ENCODE data around the gene DNAH17. TPM values are rescaled to one million over a fixed set of nuclear protein-coding genes. Genes with fewer than 3 reads are reported as not detected.

DNAH17 gene
- total RNA-seq, 4 donors from 2014 or later = under 0.01 TPM; not detected in 2

DNA sequence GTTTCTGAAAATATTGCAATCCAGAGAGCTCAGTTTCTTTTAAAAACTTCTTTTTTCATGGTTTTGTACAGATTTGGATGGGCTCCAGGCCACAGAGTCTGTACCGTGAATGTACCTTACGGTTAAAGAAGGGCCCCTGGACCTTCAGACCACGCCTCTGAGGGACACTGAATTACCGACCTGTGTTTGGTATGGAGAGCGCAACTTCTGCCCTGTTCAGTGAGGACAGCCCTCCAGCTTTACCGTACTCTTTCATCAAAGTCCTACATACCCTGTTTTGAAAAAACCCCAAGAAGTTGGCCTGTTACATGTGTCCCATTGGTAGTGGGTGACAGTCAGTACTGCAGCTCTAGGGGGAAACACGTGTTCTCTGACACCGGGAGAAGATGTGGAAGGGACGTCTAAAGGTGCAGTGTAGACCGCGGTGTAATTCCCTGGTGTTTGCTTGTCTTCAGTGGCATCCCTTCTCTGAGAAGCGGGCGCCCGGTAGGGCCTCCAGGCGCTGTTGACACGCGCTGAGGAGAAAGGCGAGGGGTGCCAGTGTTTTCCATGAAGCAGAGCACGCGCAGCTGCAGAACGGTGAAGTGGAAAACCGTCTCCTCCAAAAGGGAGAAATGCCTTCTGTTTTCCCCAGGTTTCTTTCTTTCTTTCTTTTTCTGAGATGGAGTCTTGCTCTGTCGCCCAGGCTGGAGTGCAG lies 192.6 kb downstream of the DNAH17 start:
- Histone ChIP-seq H3K9me3 (no peaks in the 10 kb centered on the region), H3K27ac (peak overlapping the region; percentile 45 to 83 (median 70)), H3K4me1 (peaks cover 0 to 95% (median 61%) of the 10 kb centered on the region in 4 donors), H3K36me3 (peaks cover 0 to 4% (median 0%) of the 10 kb centered on the region in 3 donors), H3K27me3 (no peaks in the 10 kb centered on the region), H3K4me3 (no peak overlapping the region)
- TF ChIP-seq POLR2A (IDR thresholded peaks at IDR 0.05) = no peak
- TF ChIP-seq, protein P1, sequence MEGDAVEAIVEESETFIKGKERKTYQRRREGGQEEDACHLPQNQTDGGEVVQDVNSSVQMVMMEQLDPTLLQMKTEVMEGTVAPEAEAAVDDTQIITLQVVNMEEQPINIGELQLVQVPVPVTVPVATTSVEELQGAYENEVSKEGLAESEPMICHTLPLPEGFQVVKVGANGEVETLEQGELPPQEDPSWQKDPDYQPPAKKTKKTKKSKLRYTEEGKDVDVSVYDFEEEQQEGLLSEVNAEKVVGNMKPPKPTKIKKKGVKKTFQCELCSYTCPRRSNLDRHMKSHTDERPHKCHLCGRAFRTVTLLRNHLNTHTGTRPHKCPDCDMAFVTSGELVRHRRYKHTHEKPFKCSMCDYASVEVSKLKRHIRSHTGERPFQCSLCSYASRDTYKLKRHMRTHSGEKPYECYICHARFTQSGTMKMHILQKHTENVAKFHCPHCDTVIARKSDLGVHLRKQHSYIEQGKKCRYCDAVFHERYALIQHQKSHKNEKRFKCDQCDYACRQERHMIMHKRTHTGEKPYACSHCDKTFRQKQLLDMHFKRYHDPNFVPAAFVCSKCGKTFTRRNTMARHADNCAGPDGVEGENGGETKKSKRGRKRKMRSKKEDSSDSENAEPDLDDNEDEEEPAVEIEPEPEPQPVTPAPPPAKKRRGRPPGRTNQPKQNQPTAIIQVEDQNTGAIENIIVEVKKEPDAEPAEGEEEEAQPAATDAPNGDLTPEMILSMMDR (IDR thresholded peaks at IDR 0.05) = no peak
- no peak for TF ChIP-seq EP300 (IDR thresholded peaks at IDR 0.05)
- WGBS, 2 donors = 82 to 85% methylated on average over 23 of the region's 23 CpGs
- DNase-seq (ENCODE audit: low spot score in 2 of 2) = no peak

DNA sequence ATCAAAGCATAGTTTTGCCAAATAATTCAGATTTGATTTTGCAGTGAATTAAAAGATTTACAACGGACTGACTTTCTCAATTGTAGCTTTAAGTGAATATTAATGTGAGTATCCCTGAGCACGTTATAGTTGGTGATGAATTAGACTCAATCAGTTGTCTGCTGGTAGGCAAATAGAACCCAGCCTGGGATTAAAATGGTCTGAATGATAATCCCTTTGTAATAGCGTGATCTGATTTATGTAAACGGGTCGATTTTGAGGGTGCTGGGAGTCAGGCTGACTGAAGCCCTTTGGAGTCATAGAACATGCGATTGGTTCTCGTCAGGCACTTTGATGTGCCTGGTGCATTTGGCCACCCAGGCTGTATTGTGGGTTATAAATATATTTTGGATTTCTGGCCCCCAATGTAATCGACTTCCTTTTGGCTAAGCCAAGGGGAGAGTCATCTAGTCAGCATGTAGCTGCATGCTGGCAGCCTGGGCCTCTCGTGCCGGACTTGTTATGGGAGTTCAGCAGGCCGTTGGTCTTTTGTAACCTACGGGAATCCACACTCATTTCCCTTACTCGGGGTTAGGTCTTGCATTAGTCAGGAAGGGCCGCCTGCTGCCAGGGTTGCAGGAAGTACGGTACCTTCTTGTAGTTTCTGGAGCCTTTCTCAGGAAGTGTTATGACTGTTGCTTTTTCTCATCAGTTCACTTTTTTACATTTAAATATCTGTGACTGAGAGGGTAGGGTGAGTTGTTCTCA lies 193.3 kb downstream of the DNAH17 start:
- Histone ChIP-seq H3K27ac (peak overlapping the region; percentile 45 to 83 (median 75)), H3K9me3 (no peaks in the 10 kb centered on the region), H3K4me1 (peaks cover 0 to 95% (median 68%) of the 10 kb centered on the region in 4 donors), H3K36me3 (peaks cover 0 to 4% (median 0%) of the 10 kb centered on the region in 3 donors), H3K4me3 (no peak overlapping the region), H3K27me3 (no peaks in the 10 kb centered on the region)
- TF ChIP-seq, protein P1 (IDR thresholded peaks at IDR 0.05) = no peak
- TF ChIP-seq EP300 (IDR thresholded peaks at IDR 0.05) (peak; percentile 91 to 92), POLR2A (IDR thresholded peaks at IDR 0.05) (no peak)
- DNase-seq (ENCODE audit: low spot score in 2 of 2) = peak in 1 of 2 donors; percentile 70
- 54 to 55% methylated on average over 15 of the region's 15 CpGs for WGBS, 2 donors

DNA sequence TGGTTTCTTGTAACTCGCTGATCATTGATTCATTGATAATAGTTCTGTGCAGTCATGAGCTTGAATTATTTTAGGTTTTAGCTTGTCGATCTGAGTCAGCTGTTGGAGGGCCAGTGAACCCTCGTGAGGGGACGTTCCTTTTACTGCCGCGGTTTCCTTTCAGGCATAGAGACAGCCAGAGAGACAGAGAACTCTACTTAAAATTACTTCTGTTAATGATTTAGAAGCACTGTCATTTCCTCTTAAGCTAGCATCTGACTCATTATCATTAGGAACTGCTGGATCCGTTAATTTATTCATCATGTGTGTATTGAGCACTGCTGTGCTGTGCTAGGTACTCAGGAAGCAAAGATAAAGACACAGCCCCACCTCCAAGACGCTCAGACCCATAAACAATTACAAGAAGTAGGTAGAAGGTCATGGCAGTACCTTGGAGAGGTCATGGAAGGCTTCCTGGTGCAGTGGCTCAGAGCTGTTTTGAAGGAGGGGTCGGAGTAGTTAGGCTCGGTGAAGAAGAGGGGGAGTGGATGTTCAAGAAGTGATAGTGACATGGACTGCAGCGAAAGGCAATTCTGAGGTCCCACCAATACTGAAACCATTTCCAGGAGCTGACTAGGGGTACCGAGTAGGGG lies 195.5 kb downstream of the DNAH17 start:
- peaks cover 0 to 85% (median 60%) of the 10 kb centered on the region in 4 donors for H3K4me1 ChIP-seq
- 63 to 65% methylated on average over 12 of the region's 12 CpGs for WGBS, 2 donors
- peaks cover 0 to 4% (median 0%) of the 10 kb centered on the region in 3 donors for H3K36me3 ChIP-seq
- no peaks in the 10 kb centered on the region for H3K27me3 ChIP-seq
- DNase-seq (ENCODE audit: low spot score in 2 of 2) = no peak
- no peaks in the 10 kb centered on the region for H3K9me3 ChIP-seq
- H3K4me3 ChIP-seq = no peak overlapping the region
- TF ChIP-seq EP300 (IDR thresholded peaks at IDR 0.05) = peak; percentile 19 to 60
- no peak for TF ChIP-seq POLR2A (IDR thresholded peaks at IDR 0.05)
- TF ChIP-seq, protein P1 (IDR thresholded peaks at IDR 0.05) = no peak
- peak overlapping the region in 3 of 4 donors; percentile 47 to 56 (median 54) for H3K27ac ChIP-seq

DNA sequence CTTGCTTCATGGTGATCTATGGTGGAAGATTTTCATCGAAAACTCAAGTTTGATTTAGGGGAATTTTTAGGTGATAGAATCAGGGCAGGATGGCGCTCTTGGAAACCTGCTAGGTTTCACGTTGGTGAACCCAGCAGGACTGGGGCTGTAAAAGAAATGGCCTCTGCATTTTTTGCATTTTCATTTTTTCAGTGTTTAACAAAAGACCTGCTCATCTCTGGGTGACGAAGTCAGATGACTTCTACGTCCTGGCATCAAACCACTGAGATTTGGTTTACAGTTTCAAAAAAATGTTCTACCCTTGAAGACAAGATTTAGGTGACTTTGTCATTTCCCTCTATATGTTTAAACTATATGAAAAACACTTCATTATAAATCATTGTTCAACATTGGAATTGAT lies 196.8 kb downstream of the DNAH17 start:
- no peak for DNase-seq (ENCODE audit: low spot score in 2 of 2)
- Histone ChIP-seq H3K9me3 (no peaks in the 10 kb centered on the region), H3K4me3 (no peak overlapping the region), H3K36me3 (no peaks in the 10 kb centered on the region), H3K4me1 (peaks cover 0 to 86% (median 50%) of the 10 kb centered on the region in 4 donors), H3K27ac (peak overlapping the region in 3 of 4 donors; percentile 47 to 56 (median 54)), H3K27me3 (no peaks in the 10 kb centered on the region)
- TF ChIP-seq EP300 (IDR thresholded peaks at IDR 0.05) = no peak
- TF ChIP-seq POLR2A (IDR thresholded peaks at IDR 0.05) = no peak
- TF ChIP-seq, protein P1 (IDR thresholded peaks at IDR 0.05) = no peak
- WGBS, 2 donors = 71 to 82% methylated on average over 5 of the region's 5 CpGs
